GM18873 (cell line): ENCODE data around the gene SETD6.
"Not testable (repeated sequence)": the region's sequence is repeated elsewhere in the genome, so short reads cannot be mapped to it uniquely, and the experiment has no call there.

Experiments
- ATAC-seq: cut with Tn5 transposase; IDR thresholded peaks from one replicate; pipeline ENCODE4 v1.9.1; 2021; ENCODE audit warnings: mild to moderate bottlenecking, moderate library complexity, moderate number of reproducible peaks; ENCODE audit not compliant: unreplicated experiment, low FRiP score

The SETD6 gene

GRCh38 chr16:58535100-58535499 lies 19.8 kb downstream of the SETD6 start:
- no peak for ATAC-seq

DNA sequence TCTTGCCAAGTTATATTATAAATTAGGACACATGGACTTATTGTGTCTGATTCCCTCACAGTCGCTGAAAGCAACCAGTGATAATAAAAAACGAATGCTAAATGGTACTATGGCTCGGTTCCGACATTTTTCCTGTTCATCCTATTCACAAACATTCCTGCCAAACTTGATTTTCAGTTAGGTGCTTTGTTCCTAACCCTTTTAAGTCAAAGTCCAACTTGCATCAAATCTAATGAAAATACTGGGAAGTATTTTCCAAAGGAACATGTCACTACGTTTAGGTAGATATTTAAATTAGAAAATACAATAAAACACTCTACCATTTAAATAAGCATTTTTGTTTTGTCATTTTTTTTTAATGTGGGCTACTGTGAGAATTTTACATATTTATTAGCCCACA lies 21.0 kb downstream of the SETD6 start:
- ATAC-seq, result no peak

GRCh38 chr16:58537124-58537906 lies 22.0 kb downstream of the SETD6 start:
- ATAC-seq, result no peak

DNA sequence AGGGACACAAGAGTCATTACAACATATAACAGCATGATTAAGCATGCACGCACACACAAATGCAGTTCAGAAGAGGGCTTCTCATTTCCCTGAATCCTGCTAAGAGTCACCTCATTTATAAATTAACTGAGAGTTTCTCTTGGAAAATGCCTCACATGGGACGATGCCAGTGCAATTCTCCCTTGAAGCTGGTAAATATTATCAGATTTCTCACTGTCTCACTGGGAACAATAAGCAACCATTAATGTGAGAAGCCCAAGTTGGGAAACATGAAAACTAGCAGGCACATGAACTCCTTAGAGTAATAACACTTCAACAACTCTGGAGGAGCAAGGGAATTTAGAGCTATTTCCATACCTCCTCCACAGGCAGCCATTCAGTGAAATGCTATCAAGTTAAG lies 26.4 kb downstream of the SETD6 start:
- ATAC-seq, result no peak

- ATAC-seq, result no peak
These were observed 27.0 kb downstream of the SETD6 start for GRCh38 chr16:58542291-58542690.

- no peak for ATAC-seq
These were observed 28.4 kb downstream of the SETD6 start for GRCh38 chr16:58543685-58544084.

- no peak for ATAC-seq
These were observed 33.1 kb downstream of the SETD6 start for GRCh38 chr16:58548378-58548777.

DNA sequence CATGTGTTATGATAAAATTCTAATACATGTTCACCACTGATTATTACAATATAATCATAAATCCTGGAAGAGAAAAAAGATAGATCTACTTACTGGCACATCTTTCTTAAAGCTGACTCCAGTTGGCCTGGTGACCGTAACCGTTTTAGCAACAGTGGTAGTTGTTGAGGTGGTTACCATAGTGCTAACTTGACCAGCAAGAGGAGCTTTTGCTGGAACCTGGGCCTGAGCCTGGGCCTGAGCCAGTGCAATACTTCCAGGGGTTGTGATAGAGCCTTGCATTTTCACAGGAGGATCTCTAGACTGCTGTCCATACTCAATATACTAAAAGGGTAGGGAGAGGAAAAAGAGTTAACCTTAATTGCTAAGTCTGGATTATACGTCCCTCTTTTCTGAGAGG lies 36.2 kb downstream of the SETD6 start:
- ATAC-seq, result no peak

DNA sequence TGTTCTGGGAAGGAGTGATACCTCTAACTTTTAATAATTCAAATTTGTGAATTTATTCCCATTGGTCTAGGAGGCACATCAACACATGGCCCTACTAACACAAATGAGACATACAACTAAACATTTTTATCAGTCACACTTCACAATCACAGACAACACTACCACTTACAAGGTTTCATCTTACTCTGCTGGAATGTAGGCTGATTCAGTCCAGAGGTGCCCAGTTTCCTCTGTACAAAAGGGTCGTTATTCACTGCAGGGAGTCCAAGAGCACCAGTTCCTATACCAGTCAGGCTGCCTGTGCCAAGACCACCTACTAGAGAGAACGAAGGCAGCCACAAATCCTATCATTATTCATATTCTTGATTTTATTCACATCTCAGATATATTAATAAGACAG lies 41.4 kb downstream of the SETD6 start:
- ATAC-seq, result no peak

DNA sequence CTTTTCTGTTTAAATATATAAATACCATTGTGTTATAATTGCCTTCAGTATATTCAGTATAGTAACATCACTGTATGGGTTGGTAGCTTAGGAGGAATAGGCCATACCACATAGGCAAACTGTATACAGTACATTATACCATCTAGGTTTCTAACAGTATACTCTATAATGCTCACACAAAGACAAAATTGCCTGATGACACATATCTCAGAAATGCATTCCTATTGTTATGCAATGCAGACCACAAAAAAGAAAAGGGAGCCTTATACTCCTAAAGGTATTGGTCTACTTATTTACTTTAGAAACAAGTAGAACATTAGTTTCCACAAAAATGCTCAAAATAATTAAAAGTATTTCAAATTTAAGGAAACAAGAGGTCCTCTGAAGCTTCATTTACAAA lies 47.9 kb downstream of the SETD6 start:
- no peak for ATAC-seq

GRCh38 chr16:58563775-58564174 lies 48.5 kb downstream of the SETD6 start:
- no peak for ATAC-seq

DNA sequence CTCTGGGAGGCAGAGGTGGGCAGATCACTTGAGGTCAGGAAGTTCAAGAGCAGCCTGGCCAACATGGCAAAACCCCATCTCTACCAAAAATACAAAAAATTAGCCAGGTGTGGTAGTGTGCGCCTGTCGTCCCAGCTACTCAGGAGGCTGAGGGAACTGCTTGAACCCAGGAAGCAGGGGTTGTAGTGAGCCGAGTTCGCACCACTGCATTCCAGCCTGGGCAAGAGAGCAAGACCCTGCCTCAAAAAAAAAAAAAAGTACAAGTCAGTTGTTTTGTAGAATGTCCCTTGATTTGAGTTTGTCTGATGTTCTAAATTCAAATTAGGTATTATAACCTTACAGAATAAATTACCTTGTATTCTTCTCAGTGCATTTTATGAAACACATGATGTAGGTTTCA lies 50.4 kb downstream of the SETD6 start:
- not testable (repeated sequence) for ATAC-seq
